ENCODE results near the gene MARCHF9.

The MARCHF9 gene

DNA sequence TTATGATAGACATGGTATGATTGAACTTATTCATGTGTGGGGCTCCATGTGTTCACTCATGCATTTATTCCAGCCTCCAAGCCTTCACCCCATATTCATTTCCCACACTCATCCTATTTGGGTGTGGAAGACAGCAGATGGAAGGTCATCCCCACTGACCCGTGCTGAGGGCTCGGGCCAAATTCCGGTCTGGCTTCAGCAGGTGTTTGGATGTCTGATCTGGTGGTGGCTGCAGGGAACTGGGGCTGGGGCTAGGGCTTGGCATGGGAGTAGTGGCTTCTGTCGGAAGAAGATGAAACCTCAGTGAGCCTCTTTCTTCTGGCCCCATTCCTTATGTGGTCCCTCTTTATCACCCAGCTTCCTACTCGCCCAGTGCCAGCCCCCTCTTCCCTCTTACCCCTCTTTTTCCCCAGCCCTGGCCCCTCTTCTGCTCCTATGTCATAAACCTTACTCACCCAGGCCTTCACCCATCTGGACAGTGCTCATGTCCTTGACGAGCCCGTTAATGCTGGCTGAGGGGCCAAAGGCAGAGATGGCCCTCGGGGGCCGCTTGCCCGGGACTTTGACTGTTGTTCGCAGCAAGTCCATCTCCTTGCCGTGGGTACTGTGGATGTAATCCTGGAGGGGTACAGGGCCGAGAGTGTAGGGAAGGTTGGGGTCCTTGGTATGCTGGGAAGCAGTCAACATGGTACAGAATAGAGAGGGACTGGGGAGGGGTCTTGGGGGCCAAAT lies 24.4 kb upstream of the MARCHF9 start:
- Mint-ChIP-seq H3K4me3 (no peak overlapping the region), H3K36me3 (ENCODE audit: low read depth) (peaks cover 63% of the 10 kb centered on the region), H3K9me3 (no peaks in the 10 kb centered on the region), H3K27me3 (no peaks in the 10 kb centered on the region), H3K27ac (no peak overlapping the region), H3K4me1 (ENCODE audit: low read depth) (peaks cover 6% of the 10 kb centered on the region)

- Mint-ChIP-seq H3K27me3 (no peaks in the 10 kb centered on the region), H3K27ac (no peak overlapping the region), H3K9me3 (no peaks in the 10 kb centered on the region), H3K4me1 (ENCODE audit: low read depth) (peaks cover 10% of the 10 kb centered on the region), H3K4me3 (no peak overlapping the region), H3K36me3 (ENCODE audit: low read depth) (peaks cover 62% of the 10 kb centered on the region)
Observed at GRCh38 chr12:57731411-57732080, 23.4 kb upstream of the MARCHF9 start.

GRCh38 chr12:57732270-57732669 lies 22.6 kb upstream of the MARCHF9 start:
- H3K4me1 Mint-ChIP-seq (ENCODE audit: low read depth), result peaks cover 15% of the 10 kb centered on the region
- no peak overlapping the region for H3K4me3 Mint-ChIP-seq
- H3K27me3 Mint-ChIP-seq, result no peaks in the 10 kb centered on the region
- H3K9me3 Mint-ChIP-seq, result no peaks in the 10 kb centered on the region
- peak overlapping the region; percentile 34 for H3K27ac Mint-ChIP-seq
- peaks cover 66% of the 10 kb centered on the region for H3K36me3 Mint-ChIP-seq (ENCODE audit: low read depth)

DNA sequence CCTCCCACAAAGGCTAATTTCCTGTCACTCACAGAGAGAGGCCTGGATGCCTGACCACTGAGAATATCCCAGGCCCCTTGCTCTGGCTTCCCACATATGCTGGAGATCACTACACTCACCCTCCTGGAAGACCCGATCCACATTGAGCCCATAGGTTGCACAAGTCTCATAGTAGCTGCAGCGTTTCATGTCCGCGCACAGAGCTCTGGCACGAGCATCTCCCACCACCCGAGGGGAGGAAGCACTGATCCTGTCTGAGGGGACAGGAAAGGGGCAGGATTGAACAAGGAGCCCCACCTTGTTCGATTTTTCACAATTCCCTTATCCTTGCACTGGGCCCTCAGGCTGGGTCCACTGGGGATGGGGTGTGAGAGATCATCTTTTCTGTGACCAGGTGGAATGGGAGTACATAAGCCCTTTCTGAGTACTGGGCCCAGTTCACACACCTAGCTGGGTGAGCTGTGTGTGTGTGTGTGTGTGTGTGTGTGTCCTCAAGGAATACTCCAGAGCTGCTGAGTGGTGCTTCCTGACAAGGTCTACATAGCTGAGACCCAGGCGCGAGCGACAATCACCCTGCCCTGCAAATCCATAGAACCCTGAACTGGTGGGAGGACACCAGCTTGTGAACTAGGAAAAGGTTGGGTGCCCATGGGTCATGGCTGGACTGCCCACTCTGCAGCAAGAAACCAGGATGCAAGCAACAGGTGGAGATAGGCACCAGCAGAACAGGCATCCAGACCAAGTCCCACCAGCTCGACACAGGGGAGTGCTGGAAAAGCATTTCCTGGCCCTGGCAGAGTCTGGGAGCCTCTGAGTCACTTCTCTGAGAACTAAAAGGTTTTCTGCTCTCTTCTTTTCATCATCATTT lies 21.9 kb upstream of the MARCHF9 start:
- H3K27me3 Mint-ChIP-seq, result no peaks in the 10 kb centered on the region
- no peak overlapping the region for H3K27ac Mint-ChIP-seq
- no peak overlapping the region for H3K4me3 Mint-ChIP-seq
- H3K36me3 Mint-ChIP-seq (ENCODE audit: low read depth), result peaks cover 62% of the 10 kb centered on the region
- H3K4me1 Mint-ChIP-seq (ENCODE audit: low read depth), result peaks cover 15% of the 10 kb centered on the region
- no peaks in the 10 kb centered on the region for H3K9me3 Mint-ChIP-seq

DNA sequence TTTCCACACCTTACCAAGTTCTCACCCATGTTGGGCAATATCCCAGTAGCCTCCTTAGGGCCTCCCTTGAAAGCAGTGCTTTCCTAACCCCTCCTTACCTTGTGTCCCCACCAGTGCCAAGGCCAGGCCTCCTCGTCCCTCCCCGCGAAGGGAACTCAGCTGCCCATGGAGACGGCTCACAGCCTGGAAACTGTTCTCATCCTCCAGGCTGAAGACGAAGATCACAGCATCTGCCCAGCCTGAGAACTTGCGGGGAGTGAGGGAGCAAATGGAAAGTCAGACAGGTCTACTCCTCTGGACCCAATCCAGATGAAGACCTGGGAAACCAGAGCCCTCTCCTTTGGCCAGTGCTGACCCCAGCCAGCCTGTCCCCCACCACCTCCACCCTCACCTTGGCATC lies 21.0 kb upstream of the MARCHF9 start:
- Mint-ChIP-seq H3K36me3 (ENCODE audit: low read depth) (peaks cover 56% of the 10 kb centered on the region), H3K4me1 (ENCODE audit: low read depth) (peaks cover 16% of the 10 kb centered on the region), H3K9me3 (no peaks in the 10 kb centered on the region), H3K4me3 (no peak overlapping the region), H3K27me3 (no peaks in the 10 kb centered on the region), H3K27ac (no peak overlapping the region)

GRCh38 chr12:57734591-57734990 lies 20.3 kb upstream of the MARCHF9 start:
- H3K4me3 Mint-ChIP-seq, result no peak overlapping the region

GRCh38 chr12:57735198-57735855 lies 19.6 kb upstream of the MARCHF9 start:
- Mint-ChIP-seq H3K36me3 (ENCODE audit: low read depth) (peaks cover 55% of the 10 kb centered on the region), H3K4me1 (ENCODE audit: low read depth) (peaks cover 29% of the 10 kb centered on the region), H3K4me3 (no peak overlapping the region), H3K9me3 (no peaks in the 10 kb centered on the region), H3K27ac (peak overlapping the region; percentile 70), H3K27me3 (no peaks in the 10 kb centered on the region)

More at GRCh38 chr12:57734591-57734990, 20.3 kb upstream of the MARCHF9 start:
- H3K36me3 Mint-ChIP-seq (ENCODE audit: low read depth), result peaks cover 62% of the 10 kb centered on the region
- no peaks in the 10 kb centered on the region for H3K27me3 Mint-ChIP-seq
- peaks cover 23% of the 10 kb centered on the region for H3K4me1 Mint-ChIP-seq (ENCODE audit: low read depth)
- no peak overlapping the region for H3K27ac Mint-ChIP-seq
- no peaks in the 10 kb centered on the region for H3K9me3 Mint-ChIP-seq

DNA sequence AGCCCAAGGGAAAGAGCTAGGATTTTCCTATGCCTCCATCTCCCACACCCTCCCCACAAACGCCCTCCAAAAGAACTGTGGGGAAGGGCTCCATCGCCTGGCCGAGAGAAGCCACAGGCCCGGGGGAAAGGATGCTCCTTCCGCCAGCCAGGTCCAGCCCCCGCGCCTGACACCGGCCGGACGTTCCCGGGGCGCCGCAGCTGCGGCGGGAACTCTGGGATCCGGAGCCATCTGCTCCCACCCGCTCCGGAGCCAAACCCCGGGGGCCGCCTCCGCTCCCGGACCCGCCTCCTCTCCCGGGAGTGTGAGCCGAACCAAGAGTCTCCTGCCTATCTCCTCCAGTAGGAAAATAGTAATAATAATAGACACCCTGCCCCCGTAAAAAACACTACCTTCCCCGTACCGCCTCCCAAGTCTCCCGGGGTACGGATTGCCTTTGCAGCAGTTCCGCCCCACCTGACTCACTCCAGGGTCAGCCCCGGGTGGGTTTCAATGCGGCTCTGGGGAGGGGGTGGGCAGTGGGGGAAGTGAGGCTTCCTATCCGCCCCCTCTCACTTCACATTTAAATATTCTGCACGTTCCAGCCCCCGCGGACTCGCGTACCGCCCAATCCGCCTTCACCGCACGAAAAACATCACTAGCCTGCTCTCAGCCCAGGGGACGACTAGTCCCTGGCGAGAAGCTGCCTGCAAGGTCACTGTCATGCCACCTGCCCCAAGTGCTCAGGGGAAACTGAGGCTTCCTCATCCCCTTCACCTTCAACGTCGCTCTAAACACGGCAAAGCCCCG lies 18.8 kb upstream of the MARCHF9 start:
- no peak overlapping the region for H3K4me3 Mint-ChIP-seq
- no peaks in the 10 kb centered on the region for H3K27me3 Mint-ChIP-seq
- peaks cover 49% of the 10 kb centered on the region for H3K36me3 Mint-ChIP-seq (ENCODE audit: low read depth)
- peaks cover 38% of the 10 kb centered on the region for H3K4me1 Mint-ChIP-seq (ENCODE audit: low read depth)
- H3K27ac Mint-ChIP-seq, result no peak overlapping the region
- H3K9me3 Mint-ChIP-seq, result no peaks in the 10 kb centered on the region

DNA sequence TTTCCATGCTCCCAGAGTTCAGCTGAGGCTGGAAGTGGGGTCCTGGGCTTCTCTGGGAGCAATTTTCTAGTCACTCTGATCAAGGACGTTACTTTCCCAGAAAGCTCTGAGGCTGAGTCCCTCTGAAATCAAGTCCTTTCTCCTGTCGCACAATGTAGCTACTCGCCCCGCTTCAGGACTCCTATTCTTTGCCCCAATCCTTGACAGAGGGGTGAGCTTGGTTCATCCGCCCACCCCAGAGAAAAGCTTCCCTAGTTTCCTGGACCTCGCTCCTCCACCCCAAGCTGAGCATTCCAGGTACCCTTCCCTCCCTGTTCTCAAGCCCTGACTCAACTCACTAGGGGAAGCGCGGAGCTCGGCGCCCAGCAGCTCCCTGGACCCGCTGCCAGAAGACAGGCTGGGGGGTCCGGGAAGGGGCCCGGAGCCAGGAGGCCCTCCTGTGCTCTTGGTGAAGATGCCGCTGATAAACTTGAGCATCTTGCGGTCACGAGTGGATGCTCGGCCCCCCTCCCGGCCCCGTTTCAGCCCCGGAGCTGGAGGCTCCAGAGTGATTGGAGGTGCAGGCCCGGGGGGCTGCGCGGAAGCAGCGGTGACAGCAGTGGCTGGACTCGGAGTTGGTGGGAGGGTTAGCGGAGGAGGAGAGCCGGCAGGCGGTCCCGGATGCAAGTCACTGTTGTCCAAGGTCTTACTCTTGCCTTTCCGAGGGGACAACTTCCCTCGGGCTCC lies 18.0 kb upstream of the MARCHF9 start:
- no peak overlapping the region for H3K4me3 Mint-ChIP-seq
- peaks cover 45% of the 10 kb centered on the region for H3K36me3 Mint-ChIP-seq (ENCODE audit: low read depth)
- H3K4me1 Mint-ChIP-seq (ENCODE audit: low read depth), result peaks cover 41% of the 10 kb centered on the region
- no peaks in the 10 kb centered on the region for H3K9me3 Mint-ChIP-seq
- no peaks in the 10 kb centered on the region for H3K27me3 Mint-ChIP-seq
- H3K27ac Mint-ChIP-seq, result no peak overlapping the region

- H3K27me3 Mint-ChIP-seq, result no peaks in the 10 kb centered on the region
- peaks cover 47% of the 10 kb centered on the region for H3K4me1 Mint-ChIP-seq (ENCODE audit: low read depth)
- no peaks in the 10 kb centered on the region for H3K9me3 Mint-ChIP-seq
- no peak overlapping the region for H3K4me3 Mint-ChIP-seq
- no peak overlapping the region for H3K27ac Mint-ChIP-seq
- H3K36me3 Mint-ChIP-seq (ENCODE audit: low read depth), result peaks cover 38% of the 10 kb centered on the region
Observed at GRCh38 chr12:57737467-57738460, 17.1 kb upstream of the MARCHF9 start.

DNA sequence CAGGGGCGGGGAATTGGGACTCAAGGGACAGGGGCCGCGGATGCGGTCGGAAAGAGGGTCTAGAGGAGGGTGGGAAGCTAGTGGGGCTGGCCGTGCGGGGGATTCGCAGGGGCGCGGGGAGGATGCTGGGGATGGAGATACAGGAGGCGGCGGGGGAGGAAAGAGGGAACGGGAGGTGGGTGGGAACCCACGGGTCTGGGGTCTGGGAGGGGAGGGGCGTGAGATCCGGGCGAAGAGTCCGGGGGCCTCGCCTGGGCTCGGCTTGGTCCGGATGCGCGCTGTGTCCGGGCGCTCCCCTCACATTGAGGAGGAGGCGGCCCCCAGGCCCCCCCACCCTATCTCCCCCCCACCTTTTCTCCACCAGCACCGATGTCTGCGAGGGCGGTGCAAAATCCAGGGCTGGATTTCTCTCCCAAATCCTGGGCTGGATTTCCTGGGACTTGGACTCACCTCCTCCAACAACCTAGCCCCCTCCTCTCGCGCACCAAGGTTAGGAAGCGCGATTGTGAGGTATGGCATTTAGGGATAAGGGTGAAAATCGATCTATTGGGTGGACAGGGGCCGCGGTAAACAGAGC lies 16.2 kb upstream of the MARCHF9 start, which contains the start of gene AGAP2:
TSS of gene AGAP2 (minus strand) at position 82 of the 577 bp plus-strand sequence. CDS start 496 bp downstream, outside the sequence.
- H3K4me1 Mint-ChIP-seq (ENCODE audit: low read depth), result peaks cover 49% of the 10 kb centered on the region
- H3K27me3 Mint-ChIP-seq, result no peaks in the 10 kb centered on the region
- H3K27ac Mint-ChIP-seq, result peak within 1 kb of the TSS; percentile 71
- H3K36me3 Mint-ChIP-seq (ENCODE audit: low read depth), result peaks cover 28% of the 10 kb centered on the region
- peak within 1 kb of the TSS; percentile 64 for H3K4me3 Mint-ChIP-seq
- no peaks in the 10 kb centered on the region for H3K9me3 Mint-ChIP-seq

DNA sequence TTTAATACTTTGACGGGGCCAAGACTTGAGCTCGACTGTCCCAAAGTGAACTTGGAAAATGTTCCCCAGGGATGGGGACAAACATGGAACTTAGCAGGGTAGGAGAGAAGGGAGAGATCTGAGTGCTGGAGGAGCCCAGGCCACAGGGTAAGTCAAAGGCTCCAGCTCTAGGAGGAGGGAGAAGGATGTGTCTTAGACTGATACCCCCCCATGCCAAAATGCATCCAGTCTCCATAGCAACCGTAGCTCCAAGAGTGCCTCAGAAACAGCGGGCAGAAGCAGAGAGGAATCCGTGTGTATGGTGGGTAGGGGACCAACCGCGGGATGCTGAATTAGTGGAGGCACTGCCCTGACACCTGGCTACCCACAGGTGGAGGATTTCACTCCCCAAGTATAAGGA lies 15.5 kb upstream of the MARCHF9 start:
- H3K36me3 Mint-ChIP-seq (ENCODE audit: low read depth), result peaks cover 23% of the 10 kb centered on the region
- peak overlapping the region; percentile 64 for H3K4me3 Mint-ChIP-seq
- peaks cover 55% of the 10 kb centered on the region for H3K4me1 Mint-ChIP-seq (ENCODE audit: low read depth)
- H3K27me3 Mint-ChIP-seq, result no peaks in the 10 kb centered on the region
- no peaks in the 10 kb centered on the region for H3K9me3 Mint-ChIP-seq
- H3K27ac Mint-ChIP-seq, result peak overlapping the region; percentile 71

Data from stimulated activated naive CD8-positive, alpha-beta T cell treated with anti-CD3 and anti-CD28 coated beads, Interleukin-15, Interleukin-2, amounts not matched to agents 100 ng/mL and 50 ng/mL, for 24 hours (primary cell).